NCI-H1694 treated with DMSO at 0.1 percent for 48 hours (cell line): Measurements from ENCODE around the gene MOB3A.
A peak's percentile ranks its signal among the peaks of the same experiment; 100 is the strongest.
"Not testable (repeated sequence)": the region's sequence is repeated elsewhere in the genome, so short reads cannot be mapped to it uniquely, and the experiment has no call there.

Experiments
- DNase-seq: peaks from one replicate; lab custom pipeline; 2025; lab: John Stamatoyannopoulos, UW

MOB3A gene

DNA sequence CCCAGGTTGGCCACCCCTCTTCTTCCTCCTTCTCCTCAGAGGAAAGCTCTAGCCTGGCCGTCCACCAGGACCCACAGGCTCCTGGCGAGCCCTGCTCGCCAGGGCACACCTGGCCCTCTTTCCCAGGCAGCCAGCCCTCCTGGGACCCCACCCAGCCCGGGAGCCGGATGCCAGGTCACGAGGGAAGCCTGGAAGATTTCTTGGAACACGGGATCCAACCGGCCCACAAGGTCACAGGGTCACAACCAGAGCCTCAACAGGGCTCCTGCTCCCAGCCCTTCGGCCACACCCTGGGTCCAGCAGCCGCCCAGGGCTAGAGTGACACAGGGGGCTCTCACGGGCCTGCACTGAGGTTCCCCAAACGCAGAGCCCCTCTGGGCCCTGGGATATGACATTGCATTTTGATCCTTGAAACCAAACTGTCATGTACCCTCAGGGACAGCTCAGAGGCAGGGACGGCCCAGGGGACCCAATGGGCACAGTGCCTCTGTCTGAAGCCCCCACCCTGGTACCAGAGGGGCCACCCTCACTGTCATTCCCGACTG lies 50.6 kb downstream of the MOB3A start:
- no peak for DNase-seq

DNA sequence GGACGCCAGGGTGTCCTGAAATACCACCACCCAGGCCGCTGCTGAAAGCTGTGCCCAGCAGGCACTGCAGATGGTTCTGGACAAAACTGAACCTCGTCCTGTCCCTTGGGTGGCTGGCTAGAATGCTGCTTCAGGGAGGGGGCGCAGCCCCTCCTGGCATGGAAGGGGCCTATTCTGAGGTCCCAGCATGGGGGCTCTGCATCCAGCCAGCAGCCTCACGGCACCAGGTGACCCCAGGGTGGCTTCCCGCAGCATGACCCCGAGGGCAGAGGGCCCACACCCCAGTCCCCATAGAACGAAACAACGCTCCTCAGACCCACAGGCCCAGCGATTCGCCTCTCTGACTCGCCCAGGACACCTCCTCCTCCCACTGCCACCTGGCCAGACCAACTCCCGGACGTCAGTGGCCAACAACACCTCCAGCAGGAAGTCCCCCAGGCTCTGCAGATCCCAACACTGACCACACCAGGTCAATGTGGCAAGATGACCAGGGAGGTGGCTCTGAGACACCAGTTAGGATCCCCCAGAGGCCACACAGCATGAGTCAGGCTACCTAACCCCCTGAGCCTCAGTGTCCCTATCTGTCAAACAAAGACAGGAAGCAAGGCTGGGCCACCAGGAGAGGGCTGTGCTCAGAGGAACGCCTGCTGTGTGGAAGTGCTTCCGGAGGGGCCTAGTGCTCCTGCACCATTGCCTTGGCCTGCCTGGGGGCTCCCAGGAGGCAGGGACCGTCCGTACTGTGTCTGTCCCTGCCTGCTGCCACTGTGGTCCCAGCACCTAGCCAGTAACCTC lies 51.2 kb downstream of the MOB3A start:
- DNase-seq, result no peak

DNA sequence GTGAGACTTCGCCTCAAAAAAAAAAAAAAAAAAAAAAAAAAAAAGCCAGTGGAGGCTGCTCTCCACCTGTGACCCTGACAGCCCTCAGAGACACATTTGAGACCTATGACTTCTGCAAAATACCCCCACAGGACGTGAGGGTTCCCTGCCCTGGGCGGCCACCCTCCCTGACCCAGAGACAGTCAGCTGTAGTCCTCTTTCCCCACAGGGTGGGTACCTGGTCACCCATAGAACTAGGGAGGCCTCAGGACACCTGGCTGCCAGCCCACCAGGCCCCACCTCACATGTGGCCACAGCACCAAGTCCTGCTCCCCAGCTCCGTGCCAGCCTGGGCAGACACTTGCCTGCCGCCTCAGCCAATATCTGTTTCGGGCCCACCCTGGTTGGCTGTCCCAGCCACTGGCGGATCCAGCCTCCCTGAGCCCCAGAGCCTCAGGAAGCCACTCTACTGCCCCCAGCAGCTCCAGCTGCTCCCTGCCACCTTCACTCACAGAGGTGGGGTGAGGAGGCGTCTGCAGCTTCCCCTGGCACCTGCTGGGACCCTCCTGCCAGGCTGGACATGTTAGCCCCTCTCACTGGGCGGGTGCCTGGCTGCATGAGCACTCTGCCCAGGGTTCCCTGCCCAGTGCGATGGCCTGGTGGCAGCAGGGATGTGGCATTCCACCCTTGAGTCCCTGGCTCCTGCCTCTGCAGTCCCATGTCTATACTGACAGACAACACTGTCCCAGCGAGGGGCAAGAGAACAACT lies 52.0 kb downstream of the MOB3A start:
- no peak for DNase-seq

DNA sequence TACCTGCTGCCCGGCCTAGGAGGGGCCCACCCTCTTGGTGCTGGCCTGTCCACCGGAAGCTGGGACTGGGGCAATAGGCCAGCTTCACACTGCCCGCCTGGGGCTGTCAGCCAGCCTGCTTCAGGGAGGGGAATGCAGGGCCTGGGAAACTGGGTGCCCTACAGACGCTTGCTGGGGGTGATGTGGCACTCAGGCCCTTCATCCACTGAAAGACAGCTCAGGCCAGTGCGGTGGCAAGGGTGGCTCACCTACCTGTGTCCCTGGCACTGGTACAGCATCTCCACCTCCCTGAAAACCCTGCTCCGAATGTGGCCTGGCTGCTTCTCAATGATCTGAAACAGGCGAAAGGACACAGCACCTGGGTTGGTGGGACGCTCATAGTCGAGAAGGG lies 52.9 kb downstream of the MOB3A start:
- DNase-seq, result no peak

DNA sequence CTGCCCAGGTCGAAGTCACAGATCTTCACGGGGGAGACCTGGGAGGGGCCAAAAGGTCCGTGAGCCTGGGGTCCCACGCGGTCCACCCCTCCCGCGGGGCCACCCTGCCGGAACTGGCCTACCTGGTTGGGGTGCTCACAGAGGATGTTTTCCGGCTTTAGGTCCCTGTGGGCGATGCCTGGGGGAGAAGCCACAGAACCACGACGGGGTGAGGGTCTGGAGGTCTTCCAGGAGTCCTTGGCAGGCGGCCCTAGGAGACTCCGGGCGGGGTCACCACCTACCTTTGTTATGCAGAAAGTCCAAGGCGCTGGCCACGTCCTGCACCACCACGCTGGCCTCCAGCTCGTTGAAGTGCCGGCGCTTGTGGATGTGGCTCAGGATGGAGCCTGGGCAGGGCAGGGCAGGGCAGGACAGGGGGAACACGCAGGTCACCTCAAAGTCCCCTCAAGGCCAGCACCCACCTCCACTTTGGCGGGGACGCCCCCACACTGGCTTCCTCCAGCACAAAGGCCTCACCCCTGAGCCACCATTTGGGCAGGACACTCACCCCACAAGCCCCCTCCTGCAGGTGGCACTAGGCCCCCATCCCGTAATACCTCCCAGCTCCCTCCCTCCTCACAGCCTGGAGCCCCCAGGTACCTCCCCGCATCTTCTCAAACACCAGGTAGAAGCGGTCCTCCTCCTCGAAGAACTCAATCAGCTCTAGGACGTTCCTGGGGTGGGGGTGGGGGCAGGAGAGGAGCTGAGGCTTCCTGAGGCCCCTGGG lies 53.5 kb downstream of the MOB3A start:
- DNase-seq, result no peak

DNA sequence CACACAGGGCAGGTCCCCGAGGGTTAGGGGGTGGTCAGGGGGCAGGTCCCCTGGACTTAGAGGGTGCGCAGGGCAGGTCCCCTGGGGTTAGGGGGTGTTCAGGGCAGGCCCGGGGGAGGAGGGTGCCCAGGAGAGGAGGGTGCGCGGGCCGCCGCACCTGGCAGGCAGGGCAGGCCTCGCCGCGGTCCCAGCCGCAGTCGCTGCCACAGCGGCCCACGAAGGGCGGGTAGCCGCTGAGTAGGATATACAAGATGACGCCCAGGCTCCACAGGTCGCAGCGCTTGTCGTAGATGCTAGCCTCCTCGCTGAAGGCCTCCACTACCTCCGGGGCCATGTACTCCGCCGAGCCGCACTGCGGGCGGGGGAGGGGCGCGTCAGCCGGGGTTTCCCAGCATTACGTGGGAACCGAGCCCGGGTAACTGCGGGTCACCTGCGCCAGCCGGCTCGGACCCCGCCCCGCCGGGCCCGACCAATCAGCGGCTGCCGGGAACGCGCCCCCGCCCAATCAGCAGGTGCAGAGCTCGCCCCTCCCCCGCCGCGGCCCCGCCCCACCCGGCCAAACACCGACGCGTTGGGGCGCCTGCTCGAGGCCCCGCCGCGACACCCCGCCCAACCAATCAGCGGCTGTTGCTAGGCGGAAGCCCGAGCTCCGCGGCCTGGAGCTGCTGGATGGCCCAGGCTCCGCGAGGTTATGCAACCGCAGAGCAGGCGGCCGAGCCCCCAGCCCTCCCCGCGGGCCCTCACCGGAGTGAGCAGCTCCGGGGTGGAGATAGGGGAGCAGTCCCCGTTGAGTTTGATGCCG lies 54.2 kb downstream of the MOB3A start:
- peak; percentile 81 for DNase-seq

DNA sequence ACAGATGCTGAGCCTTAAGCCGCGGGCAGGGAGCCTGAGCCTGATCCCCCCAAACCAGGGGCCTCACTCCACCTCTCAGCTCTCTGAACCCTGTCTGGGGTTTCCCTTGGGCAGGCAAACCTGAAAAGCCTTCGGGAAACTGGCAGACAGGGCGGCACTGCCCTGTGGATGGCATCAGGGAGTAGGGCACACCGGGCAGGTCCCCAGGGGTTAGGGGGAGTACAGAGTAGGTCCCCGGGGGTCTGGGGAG lies 54.8 kb downstream of the MOB3A start:
- DNase-seq, result no peak

DNA sequence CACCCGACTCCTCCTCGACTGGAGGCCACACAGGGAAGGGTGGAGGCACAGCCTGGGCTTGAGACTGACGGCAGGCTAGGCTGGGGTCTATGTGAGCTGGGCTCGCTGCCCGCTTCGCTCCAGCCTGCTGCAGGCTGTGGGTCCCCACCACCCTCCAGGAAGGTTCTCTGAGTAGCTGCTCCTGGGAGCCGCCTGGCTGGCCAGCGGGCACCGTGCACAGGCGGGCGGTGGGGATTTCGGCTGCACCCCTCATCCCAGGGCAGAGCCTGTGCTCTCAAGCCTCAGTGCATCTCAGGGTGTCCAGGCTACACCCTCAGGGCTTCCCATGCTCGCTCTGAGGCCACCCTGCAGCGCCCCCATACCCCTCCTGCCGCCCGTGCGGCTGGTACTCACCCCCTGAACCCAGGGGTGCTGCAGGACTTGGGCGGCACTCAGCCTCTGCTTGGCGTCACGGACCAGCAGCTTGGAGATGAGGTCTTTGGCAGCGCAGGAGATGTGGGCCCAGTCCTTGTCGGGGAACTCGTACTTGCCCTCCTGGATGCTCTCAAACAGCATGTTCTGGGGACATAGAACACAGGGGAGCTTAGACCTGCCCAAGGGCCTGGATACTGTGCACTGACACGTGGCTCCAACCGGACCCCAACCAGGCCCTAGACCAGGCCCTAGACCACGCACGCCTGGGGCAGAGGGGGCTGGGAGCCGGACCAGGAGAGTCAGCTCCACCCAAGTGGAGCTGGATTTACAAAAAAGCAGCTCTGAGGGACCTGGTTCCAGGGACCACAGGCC lies 55.3 kb downstream of the MOB3A start:
- DNase-seq, result no peak

DNA sequence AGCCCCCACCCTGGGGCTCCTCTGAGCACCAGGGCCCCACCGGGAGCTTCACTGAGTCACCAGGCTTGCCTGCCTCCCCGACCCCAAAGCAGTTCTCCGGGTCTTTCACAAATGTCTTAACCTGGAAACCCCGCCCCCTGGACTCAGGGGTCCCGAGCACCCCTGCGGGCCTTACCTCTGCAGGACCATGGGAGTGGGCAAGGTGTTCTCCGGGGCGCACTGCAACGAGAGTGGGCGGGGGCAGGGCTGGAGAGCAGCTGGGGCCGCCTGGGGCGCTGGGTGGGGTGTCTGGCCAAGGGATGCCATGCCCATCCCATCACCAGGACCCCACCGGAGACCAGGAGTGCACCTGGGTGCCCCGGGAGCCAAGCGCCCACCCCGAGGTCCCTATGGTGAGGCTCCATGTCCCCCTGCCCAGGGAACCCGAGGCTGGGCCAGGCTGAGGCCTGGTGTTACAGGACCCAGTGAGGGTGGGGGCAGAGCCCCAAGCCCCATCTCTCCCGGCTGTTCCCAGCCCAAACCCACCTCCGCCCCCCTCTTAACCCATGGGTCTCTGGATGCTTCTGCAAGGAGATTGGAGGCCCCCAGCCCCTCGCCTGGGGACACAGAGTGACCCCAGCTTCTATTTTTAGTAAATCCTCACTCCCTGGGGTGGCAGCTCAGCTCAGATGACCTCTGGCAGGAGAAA lies 56.0 kb downstream of the MOB3A start:
- DNase-seq, result no peak

DNA sequence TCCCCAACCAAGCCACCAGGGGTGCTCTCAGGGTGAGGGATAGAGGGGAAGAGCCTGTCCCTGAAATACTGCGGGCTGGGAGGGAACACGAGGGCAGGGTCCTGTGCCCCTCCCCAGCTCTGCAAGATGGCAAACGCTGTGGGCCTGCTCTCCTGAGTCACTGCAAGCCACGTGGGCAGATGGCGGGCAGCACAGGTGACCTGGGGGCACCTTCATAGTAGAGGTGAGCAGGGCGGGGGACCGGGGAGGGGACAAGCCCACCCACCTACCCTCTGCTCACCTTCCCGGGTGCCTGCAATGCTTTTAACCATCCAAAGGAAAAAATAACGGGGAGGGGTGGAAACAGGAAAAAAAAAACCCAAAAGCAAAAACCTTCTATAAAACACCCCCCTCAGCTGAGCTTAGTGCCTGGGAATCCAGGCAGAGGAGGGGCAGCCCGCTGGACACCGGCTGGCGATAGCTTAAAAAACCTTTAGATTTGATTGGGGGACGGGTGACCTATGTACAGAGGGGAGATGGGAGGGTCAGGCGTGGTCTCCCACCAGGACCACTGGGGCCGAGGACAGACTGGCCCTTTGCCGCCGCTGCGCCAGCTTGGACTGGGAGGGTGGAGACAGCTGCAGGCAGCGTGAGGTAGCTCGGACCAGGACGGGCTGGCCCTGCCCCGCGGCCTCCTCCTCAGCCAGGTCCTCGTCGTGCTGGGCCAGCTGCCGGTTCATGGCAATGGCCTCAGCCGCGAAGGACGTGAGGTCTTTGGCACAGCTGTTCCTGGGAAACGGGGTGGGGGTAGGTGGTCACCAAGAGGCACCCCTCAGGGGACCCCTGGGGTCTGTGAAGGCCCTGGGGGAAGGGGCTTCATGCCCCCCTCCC lies 56.8 kb downstream of the MOB3A start:
- DNase-seq, result no peak

DNA sequence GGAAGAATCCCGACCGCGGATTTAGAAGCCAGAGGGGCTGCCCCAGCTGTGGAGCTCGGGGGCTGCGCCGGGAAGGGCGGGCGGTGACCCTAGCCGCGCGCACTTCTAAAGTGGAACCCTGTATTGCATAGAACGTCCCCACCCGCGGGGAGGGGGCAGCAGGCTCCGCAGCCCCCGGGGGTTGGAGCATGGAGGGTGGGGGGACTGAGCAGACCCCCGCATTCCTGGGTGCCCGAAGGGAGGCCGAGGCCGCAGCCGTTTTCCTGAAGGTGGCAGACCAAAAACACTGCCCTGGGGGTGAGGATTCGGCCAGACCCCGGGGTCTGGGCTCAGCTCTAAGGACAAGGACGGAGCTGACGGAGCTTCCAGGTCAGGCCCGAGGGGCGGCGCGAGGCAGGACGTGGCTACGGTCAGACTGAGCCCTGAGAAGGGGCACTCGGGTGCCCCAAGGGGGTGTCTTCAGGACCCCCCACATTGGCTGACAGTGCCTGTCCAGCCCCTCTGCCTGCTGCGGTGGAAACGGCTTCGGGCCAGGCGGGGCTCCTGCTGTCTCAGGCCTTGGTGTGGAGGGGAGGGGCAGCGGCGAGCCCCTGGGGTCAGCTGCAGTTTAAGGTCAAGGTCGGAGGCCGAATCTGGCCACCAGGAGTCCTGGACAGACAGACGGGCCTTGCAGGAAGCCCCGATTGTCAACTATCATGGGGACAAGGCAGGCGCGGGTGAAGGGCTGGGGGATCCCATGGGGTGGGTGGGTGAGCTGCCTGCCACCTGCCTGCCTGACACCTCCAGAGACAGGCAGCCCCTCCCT lies 57.6 kb downstream of the MOB3A start:
- no peak for DNase-seq

DNA sequence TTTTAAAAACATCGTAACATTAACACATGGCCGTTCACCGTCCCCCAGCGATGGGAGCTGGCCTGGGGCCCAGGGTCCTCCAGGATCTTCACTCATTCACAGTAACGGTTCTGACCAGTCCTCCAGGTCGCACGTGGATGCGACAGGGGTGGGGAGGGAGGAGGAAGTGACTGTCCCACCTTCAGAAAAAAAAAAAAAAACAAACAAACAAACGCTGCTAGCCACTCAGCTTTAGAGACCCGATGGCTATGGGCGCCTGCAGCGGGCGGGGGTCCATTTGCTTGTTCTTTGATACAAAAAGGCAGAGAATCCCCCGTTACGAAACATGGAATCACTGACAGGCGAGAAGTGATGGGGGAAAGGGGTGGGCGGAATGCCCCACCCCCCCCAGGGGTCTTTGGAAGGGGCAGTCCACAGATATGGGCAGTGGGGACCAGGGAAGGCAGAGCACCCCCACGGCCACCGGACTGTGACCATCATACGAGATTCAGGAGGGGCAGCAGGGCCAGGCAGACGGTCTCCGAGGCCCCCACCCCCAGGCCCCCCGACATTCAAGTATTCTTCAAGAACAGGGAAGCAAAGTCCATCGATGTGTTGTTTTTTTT lies 58.4 kb downstream of the MOB3A start:
- DNase-seq, result no peak

DNA sequence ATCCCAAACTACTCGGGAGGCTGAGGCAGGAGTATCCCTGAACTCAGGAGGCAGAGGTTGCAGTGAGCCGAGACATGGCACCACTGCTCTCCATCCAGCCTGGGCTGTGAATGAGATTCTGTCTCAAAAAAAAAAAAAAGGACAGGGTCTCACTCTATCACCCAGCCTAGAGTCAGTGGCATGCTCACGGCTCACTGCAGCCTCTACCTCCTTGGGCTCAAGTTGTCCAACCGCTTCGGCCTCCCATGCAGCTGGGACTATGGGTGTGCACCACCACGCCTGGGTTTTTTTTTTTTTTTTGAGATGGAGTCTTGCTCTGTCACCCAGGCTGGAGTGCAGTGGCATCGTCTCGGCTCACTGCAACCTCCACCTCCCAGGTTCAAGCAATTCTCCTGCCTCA lies 59.7 kb downstream of the MOB3A start:
- no peak for DNase-seq

DNA sequence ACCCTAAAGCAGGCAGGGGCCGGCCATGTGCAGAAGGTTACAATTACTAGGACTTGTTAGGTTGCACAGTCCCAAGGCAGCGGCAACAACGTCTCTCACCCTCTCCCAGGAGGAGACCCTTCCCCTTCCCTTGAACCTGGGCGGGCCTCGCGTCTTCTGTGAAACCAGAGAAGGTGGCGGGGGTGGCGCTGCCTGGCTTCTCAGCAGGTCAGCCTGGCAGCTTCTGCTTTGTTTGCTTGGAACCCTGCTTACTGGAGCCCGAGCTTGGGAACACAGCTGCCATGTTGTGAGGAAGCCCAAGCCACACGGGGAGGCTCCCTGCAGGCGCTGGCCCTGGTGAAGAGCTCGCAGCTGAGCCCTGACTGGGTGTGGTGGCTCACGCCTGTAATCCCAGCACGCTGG lies 60.5 kb downstream of the MOB3A start:
- no peak for DNase-seq

DNA sequence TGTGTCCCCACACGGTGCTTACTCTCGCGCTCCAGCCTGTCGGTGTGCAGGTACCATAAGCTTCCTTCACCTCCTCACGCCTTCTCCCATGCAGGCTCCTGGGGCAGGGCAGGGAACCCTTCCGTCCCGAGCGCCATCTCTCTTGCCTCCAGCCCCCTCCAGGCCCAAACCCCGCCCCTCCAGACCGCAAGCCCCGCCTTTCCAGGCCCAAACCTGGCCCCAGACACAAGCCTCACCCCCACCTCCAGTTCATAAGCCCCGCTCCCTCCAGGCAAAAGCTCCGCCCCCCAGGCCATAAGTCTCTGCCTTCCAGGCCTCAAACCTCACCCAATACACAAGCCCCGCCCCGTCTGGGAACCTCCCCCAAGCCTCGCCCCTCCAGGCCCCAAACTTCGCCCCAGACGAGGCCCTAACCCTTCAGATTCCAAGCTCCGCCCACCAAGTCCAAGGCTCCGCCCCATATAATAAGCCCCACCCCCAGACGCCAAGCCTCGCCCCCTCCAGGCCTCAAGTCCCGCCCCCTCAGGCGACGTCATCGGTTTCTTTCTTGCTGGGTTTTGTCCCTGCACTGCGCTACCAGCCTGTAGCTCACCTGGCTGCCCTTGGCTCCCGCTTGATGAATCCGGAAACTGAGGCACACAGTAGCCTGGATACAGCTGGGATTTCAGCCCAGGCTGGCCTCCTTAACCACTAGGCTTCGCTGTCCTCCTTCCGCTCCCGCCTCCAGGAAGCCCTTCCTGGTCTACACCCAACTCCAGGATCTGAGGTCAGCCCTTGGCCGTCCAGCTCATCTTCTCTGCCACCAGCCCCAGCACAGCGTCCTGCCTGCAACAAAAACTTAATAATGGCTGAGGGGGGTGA lies 61.2 kb downstream of the MOB3A start:
- DNase-seq, result no peak

DNA sequence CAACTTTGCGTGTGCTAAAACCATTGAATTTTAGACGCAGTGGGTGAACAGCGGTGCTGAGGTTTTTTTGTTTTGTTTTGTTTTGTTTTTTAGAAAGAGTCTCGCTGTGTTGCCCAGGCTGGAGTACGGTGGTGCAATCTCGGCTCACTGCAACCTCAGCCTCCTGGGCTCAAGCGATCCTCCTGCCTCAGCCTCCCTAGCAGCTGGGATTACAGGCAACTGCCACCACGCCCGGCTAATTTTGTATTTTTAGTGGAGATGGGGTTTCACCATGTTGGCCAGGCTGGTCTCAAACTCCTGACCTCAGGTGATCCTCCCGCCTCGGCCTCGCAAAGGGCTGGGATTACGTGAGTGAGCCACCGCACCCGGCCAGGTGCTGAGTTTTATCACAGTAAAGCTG lies 61.9 kb downstream of the MOB3A start:
- DNase-seq, result not testable (repeated sequence)

DNA sequence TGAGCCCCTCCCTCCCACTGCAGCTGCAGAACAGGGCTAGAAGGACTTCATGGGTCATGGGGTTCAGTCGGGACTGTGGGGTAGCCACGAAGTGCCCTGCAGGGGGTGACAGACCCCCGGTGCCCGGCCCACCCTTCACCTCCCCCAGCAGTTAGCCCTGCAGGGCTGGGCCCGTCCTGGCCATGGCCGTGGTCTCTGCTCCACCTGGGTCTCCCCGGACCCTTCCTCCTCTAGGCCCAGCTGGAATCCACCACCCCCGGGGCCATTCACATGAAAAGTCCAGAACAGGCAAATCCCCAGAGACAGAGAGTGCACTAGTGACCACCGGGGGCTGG lies 62.3 kb downstream of the MOB3A start:
- DNase-seq, result no peak
